Measurements from ENCODE around the gene FGL2.

Gene FGL2

DNA sequence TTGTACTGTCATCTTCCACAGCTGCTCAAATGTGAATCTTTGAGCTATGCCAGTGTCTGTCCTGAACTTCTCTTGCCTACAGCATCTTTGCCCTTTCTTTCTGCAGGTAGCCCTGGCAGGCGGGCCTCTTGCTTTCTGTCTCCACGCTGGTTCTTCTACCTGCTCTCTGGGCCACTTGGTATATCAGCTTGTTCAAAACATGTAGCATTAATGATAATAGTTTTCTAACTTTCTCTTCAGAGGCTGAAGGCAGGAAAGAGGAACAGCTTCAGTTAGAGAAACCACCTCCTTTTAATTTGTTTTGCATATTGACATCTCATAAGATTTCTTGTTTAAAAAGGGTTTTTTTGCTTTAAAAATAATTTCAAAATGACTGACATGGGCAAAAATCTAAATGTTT lies 923 bp upstream of the FGL2 start:
- no peak for DNase-seq (ENCODE audit: low spot score)
- in situ Hi-C loops (cut with MboI; ENCODE audit: low pct_unique_long_range_greater_than_20kb, low sequenced_read_pairs, unreplicated experiment) = no loop called here
- TF ChIP-seq, protein P1, sequence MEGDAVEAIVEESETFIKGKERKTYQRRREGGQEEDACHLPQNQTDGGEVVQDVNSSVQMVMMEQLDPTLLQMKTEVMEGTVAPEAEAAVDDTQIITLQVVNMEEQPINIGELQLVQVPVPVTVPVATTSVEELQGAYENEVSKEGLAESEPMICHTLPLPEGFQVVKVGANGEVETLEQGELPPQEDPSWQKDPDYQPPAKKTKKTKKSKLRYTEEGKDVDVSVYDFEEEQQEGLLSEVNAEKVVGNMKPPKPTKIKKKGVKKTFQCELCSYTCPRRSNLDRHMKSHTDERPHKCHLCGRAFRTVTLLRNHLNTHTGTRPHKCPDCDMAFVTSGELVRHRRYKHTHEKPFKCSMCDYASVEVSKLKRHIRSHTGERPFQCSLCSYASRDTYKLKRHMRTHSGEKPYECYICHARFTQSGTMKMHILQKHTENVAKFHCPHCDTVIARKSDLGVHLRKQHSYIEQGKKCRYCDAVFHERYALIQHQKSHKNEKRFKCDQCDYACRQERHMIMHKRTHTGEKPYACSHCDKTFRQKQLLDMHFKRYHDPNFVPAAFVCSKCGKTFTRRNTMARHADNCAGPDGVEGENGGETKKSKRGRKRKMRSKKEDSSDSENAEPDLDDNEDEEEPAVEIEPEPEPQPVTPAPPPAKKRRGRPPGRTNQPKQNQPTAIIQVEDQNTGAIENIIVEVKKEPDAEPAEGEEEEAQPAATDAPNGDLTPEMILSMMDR (IDR thresholded peaks at IDR 0.05; ENCODE audit: extremely low read depth, insufficient read depth, missing control alignments) = no peak

DNA sequence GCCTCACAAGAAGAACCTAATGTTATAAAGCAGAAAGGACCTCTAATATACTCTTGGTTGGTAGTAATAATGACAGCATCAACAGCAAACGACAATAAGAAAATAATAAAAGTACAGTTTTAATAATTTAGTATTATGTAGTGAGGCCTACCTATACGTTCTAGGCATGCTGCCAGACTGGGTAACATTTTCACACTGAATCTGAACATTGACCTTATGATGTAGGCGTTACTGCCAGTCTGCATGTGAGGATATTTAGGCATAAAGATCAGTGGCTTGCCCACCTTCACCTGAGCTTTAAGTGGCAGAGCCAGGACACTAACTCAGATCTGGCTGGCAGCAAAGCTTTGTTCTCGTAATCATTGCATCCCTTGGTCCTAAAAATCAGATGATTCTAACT lies 2.5 kb downstream of the FGL2 start:
- in situ Hi-C loops (cut with MboI; ENCODE audit: low pct_unique_long_range_greater_than_20kb, low sequenced_read_pairs, unreplicated experiment) = no loop called here
- no peak for DNase-seq (ENCODE audit: low spot score)
- TF ChIP-seq, protein P1 (IDR thresholded peaks at IDR 0.05; ENCODE audit: extremely low read depth, insufficient read depth, missing control alignments) = no peak

- no peak for DNase-seq (ENCODE audit: low spot score)
These were observed 10.7 kb downstream of the FGL2 start for GRCh38 chr7:77188731-77189437.

GRCh38 chr7:77185866-77186265 lies 13.8 kb downstream of the FGL2 start:
- TF ChIP-seq, protein P1 (IDR thresholded peaks at IDR 0.05; ENCODE audit: extremely low read depth, insufficient read depth, missing control alignments) = no peak
- DNase-seq (ENCODE audit: low spot score) = no peak
- in situ Hi-C loops (cut with MboI; ENCODE audit: low pct_unique_long_range_greater_than_20kb, low sequenced_read_pairs, unreplicated experiment) = no loop called here

More at GRCh38 chr7:77188731-77189437, 10.7 kb downstream of the FGL2 start:
- TF ChIP-seq, protein P1 (IDR thresholded peaks at IDR 0.05; ENCODE audit: extremely low read depth, insufficient read depth, missing control alignments) = no peak
- in situ Hi-C loops (cut with MboI; ENCODE audit: low pct_unique_long_range_greater_than_20kb, low sequenced_read_pairs, unreplicated experiment) = no loop called here

DNA sequence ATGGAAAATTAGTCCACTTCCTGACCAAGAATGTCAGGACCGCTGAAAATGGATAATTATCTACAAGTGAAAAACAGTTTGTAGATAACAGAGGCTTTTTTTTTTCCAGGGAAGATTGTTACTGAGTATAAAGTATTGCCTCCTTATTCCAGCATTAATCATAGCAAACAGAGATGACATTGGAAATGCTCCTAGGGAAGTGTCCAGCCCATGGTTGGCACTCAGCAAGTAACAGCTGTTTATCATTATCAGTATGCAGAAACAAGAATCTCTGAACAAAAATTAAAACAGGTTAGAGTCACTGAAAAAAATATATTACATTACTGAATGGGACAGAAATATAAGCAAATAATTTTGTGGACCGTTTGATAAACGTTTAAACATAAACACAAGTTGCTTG lies 14.6 kb downstream of the FGL2 start:
- no peak for DNase-seq (ENCODE audit: low spot score)
- TF ChIP-seq, protein P1 (IDR thresholded peaks at IDR 0.05; ENCODE audit: extremely low read depth, insufficient read depth, missing control alignments) = no peak
- in situ Hi-C loops (cut with MboI; ENCODE audit: low pct_unique_long_range_greater_than_20kb, low sequenced_read_pairs, unreplicated experiment) = no loop called here

GRCh38 chr7:77184463-77184862 lies 15.2 kb downstream of the FGL2 start:
- no peak for DNase-seq (ENCODE audit: low spot score)
- in situ Hi-C loops (cut with MboI; ENCODE audit: low pct_unique_long_range_greater_than_20kb, low sequenced_read_pairs, unreplicated experiment) = no loop called here
- TF ChIP-seq, protein P1 (IDR thresholded peaks at IDR 0.05; ENCODE audit: extremely low read depth, insufficient read depth, missing control alignments) = no peak

All from GM13977 (cell line).